Measurements from ENCODE around the gene PRKAB2. TPM values are rescaled to one million over a fixed set of nuclear protein-coding genes. Genes with fewer than 3 reads are reported as not detected.

PRKAB2 gene
- total and polyA plus RNA-seq, 2 of the 13 experiments (the other 11 are each of a cell fraction or from before 2014, with no cell fraction given) = 44.0 to 118 TPM

- POLR2A ChIA-PET = no interaction called here
- CTCF ChIA-PET (ENCODE audit: low intra/inter-chr PET ratio, low total read pairs) = no interaction called here
- no peaks in the 10 kb centered on the region for H4K20me1 ChIP-seq (ENCODE audit: insufficient read depth, low read length)
- no peak for ATAC-seq
- DNase-seq (ENCODE audit: low spot score) = no peak
- no peak overlapping the region for H3K4me3 ChIP-seq (replicated peaks in 1 of 3; ENCODE audit: insufficient read depth in 1 of 3, low read depth in 2 of 3, low read length in 3 of 3)
- 29% methylated on average over 3 of the region's 3 CpGs for WGBS (ENCODE audit: low lambda C conversion rate)
- no peak overlapping the region for H2AFZ ChIP-seq (ENCODE audit: low read length)
- BruUV-seq (replicated peaks) = no TSS peak
- intact Hi-C loops (cut with micrococcal nuclease; ENCODE audit: unreplicated experiment) (no loop called here), in situ Hi-C loops (cut with HindIII; ENCODE audit: extremely low pct_ligation_motif_present, low pct_unique_long_range_greater_than_20kb) (no loop called here)
- TF ChIP-seq ISL2 (CRISPR knock-in tag; IDR thresholded peaks at IDR 0.05) = no peak
- no peak for TF ChIP-seq ZNF510 (CRISPR knock-in tag; IDR thresholded peaks at IDR 0.05; ENCODE audit: low read depth)
- TF ChIP-seq FOXP1 (IDR thresholded peaks at IDR 0.05) = no peak
- no peak for TF ChIP-seq FOXP1 (CRISPR knock-in tag; IDR thresholded peaks at IDR 0.05)
- no peak for TF ChIP-seq ELF3 (CRISPR knock-in tag; IDR thresholded peaks at IDR 0.05)
- TF ChIP-seq KMT2A (CRISPR knock-in tag; IDR thresholded peaks at IDR 0.05) = no peak
- no peak overlapping the region for H3K27ac ChIP-seq (ENCODE audit: extremely low read length, insufficient read depth, low read length)
- H3K4me1 ChIP-seq (ENCODE audit: insufficient read depth, low read length) = no peaks in the 10 kb centered on the region
- no peak overlapping the region for H3K4me2 ChIP-seq (ENCODE audit: low read depth, low read length)
- H3K9ac ChIP-seq (ENCODE audit: insufficient read depth, low read depth, low read length) = no peak overlapping the region
- H3K36me3 ChIP-seq (replicated peaks in 1 of 2; ENCODE audit: control insufficient read depth in 1 of 2, insufficient read depth in 2 of 2, low read length in 2 of 2) = no peaks in the 10 kb centered on the region
- H3K79me2 ChIP-seq (ENCODE audit: insufficient read depth, low read length) = no peaks in the 10 kb centered on the region
- H3K27me3 ChIP-seq (ENCODE audit: control insufficient read depth in 1 of 2, insufficient read depth in 2 of 2, low read length in 2 of 2) = peaks cover 0 to 4% of the 10 kb centered on the region in 2 experiments; a peak in 1 of 5 replicates
- H3K9me3 ChIP-seq (ENCODE audit: low read length) = no peaks in the 10 kb centered on the region
- no peak for FAIRE-seq
These were observed 43.0 kb downstream of the PRKAB2 start for GRCh38 chr1:147129116-147129873.

GRCh38 chr1:147124266-147124665, 48.0 kb downstream of the PRKAB2 start:
- H3K27ac ChIP-seq (ENCODE audit: extremely low read length, insufficient read depth, low read length) = no peak overlapping the region
- intact Hi-C loops (cut with micrococcal nuclease; ENCODE audit: unreplicated experiment) = no loop called here
- ATAC-seq = no peak
- no TSS peak for BruUV-seq (replicated peaks)
- H2AFZ ChIP-seq (ENCODE audit: low read length) = no peak overlapping the region
- H4K20me1 ChIP-seq (ENCODE audit: insufficient read depth, low read length) = no peaks in the 10 kb centered on the region
- no peak for FAIRE-seq
- no peak overlapping the region for H3K4me2 ChIP-seq (ENCODE audit: low read depth, low read length)
- H3K79me2 ChIP-seq (ENCODE audit: insufficient read depth, low read length) = no peaks in the 10 kb centered on the region
- no peak overlapping the region for H3K4me3 ChIP-seq (replicated peaks in 1 of 3; ENCODE audit: insufficient read depth in 1 of 3, low read depth in 2 of 3, low read length in 3 of 3)
- H3K4me1 ChIP-seq (ENCODE audit: insufficient read depth, low read length) = no peaks in the 10 kb centered on the region
- DNase-seq (ENCODE audit: low spot score) = no peak
- CTCF ChIA-PET (ENCODE audit: low intra/inter-chr PET ratio, low total read pairs) = no interaction called here
- 46% methylated on average over 2 of the region's 2 CpGs for WGBS (ENCODE audit: low lambda C conversion rate)
- H3K36me3 ChIP-seq (replicated peaks in 1 of 2; ENCODE audit: control insufficient read depth in 1 of 2, insufficient read depth in 2 of 2, low read length in 2 of 2) = no peaks in the 10 kb centered on the region
- POLR2A ChIA-PET = no interaction called here
- H3K9me3 ChIP-seq (ENCODE audit: low read length) = no peaks in the 10 kb centered on the region
- in situ Hi-C loops (cut with HindIII; ENCODE audit: extremely low pct_ligation_motif_present, low pct_unique_long_range_greater_than_20kb) = no loop called here
- H3K27me3 ChIP-seq (ENCODE audit: control insufficient read depth in 1 of 2, insufficient read depth in 2 of 2, low read length in 2 of 2) = peaks cover 0 to 12% of the 10 kb centered on the region in 2 experiments; a peak in 1 of 5 replicates
- no peak overlapping the region for H3K9ac ChIP-seq (ENCODE audit: insufficient read depth, low read depth, low read length)
- no peak for TF ChIP-seq RFXANK (CRISPR knock-in tag; IDR thresholded peaks at IDR 0.05)
- no peak for TF ChIP-seq ZHX1 (CRISPR knock-in tag; IDR thresholded peaks at IDR 0.05; ENCODE audit: low read depth)
- no peak for TF ChIP-seq ZNF18 (CRISPR knock-in tag; IDR thresholded peaks at IDR 0.05; ENCODE audit: insufficient replicate concordance)
- no peak for TF ChIP-seq DMAP1 (CRISPR knock-in tag; IDR thresholded peaks at IDR 0.05)
- no peak for TF ChIP-seq CSRNP2 (CRISPR knock-in tag; conservative IDR thresholded peaks at IDR 0.05; ENCODE audit: low read depth)
- no peak for TF ChIP-seq SCMH1 (CRISPR knock-in tag; IDR thresholded peaks at IDR 0.05; ENCODE audit: borderline replicate concordance)
